Measurements from ENCODE around the gene FAM110C.

The FAM110C gene

DNA sequence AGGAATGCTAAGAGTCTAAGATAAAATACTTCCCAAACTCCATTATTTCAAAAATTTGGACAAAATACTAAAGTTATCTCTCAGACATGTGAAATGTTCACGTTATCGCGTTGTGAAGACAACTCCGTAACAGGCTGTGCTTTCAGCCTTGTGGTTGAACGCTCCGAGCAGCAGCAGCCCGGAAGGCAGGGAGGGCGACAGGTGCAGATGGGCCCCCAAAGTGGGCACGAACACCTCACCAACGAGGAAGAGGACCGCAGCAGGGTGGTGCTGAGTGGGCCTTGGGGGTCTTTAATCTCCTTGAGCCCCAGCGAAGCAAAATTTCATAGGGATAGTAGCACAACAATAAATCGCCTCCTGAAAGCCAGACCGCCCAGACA, 1.0 kb upstream of the FAM110C start:
- TF ChIP-seq, protein P1, sequence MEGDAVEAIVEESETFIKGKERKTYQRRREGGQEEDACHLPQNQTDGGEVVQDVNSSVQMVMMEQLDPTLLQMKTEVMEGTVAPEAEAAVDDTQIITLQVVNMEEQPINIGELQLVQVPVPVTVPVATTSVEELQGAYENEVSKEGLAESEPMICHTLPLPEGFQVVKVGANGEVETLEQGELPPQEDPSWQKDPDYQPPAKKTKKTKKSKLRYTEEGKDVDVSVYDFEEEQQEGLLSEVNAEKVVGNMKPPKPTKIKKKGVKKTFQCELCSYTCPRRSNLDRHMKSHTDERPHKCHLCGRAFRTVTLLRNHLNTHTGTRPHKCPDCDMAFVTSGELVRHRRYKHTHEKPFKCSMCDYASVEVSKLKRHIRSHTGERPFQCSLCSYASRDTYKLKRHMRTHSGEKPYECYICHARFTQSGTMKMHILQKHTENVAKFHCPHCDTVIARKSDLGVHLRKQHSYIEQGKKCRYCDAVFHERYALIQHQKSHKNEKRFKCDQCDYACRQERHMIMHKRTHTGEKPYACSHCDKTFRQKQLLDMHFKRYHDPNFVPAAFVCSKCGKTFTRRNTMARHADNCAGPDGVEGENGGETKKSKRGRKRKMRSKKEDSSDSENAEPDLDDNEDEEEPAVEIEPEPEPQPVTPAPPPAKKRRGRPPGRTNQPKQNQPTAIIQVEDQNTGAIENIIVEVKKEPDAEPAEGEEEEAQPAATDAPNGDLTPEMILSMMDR (IDR thresholded peaks at IDR 0.05; ENCODE audit: insufficient read depth, low read length, poor library complexity, severe bottlenecking), result no peak

DNA sequence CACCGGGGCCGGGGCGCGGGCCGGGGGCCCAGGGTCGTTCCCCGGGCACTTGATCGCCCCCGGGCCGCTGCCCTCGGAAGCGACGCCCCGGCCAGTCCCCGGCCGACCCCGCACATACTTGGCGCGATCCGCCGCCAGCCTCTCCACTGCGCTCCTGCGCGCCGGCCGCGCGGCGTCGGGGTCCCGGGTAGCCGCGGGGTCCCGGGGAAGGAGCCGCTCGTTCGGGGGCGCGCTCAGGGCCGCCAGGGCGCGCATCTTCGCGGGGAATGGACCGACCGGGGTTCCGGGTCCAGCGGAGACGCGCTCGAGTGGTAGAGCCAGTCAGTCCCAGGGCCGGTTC, 204 bp downstream of the FAM110C start:
- no peaks in the 10 kb centered on the region for H3K36me3 ChIP-seq (ENCODE audit: control insufficient read depth, insufficient read depth, low read length)
- H3K4me3 ChIP-seq (replicated peaks; ENCODE audit: low read depth, low read length), result no peak overlapping the region
- H3K27me3 ChIP-seq (replicated peaks; ENCODE audit: control insufficient read depth, insufficient read depth, low read length), result no peaks in the 10 kb centered on the region
- DNase-seq (ENCODE audit: extremely low read depth, insufficient read length), result no peak
- TF ChIP-seq, protein P1 (IDR thresholded peaks at IDR 0.05; ENCODE audit: insufficient read depth, low read length, poor library complexity, severe bottlenecking), result no peak

More for the DNA sequence above, 1.0 kb upstream of the FAM110C start:
- H3K36me3 ChIP-seq (ENCODE audit: control insufficient read depth, insufficient read depth, low read length), result no peaks in the 10 kb centered on the region
- H3K27me3 ChIP-seq (replicated peaks; ENCODE audit: control insufficient read depth, insufficient read depth, low read length), result no peaks in the 10 kb centered on the region
- H3K4me3 ChIP-seq (replicated peaks; ENCODE audit: low read depth, low read length), result no peak overlapping the region
- DNase-seq (ENCODE audit: extremely low read depth, insufficient read length), result no peak

DNA sequence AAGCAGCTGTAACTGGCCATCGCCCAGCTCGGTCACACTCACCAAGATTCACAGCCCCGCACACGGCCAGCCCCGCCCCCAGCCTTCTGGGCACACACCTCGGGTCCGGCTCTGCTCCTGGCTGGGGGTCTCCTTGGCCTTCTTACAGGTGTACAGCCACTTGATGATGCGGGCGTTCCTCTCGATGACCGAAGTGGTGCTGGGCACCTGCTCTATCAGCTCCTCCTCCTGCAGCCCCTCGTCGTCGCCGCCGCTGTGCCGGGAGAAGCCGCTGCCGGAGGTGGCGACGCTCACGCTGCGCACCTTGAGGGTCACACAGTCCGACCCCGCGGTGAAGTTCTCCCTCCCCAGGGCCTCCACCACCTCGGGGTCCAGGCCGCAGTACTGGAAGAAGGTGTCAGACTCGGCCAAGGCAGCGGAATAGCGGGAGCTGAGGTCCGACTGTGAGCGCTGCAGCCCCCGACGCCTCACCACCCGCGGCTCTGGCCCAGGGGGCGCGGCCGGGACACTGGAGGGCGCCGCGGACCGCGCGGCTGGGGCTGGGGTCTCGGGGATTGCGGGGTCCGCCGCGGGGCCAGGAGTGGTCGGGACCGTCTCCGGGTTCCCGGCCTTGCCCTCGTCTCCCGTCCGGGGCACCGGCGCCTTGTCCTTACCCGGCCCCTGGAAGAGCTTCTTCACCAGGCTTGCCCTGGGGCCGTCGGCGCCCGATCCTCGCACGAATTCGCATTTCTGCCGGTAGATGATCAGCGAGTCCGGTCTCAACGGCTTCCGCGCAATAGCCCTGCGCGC, 769 bp downstream of the FAM110C start:
- DNase-seq (ENCODE audit: extremely low read depth, insufficient read length), result no peak
- Histone ChIP-seq H3K4me3 (replicated peaks; ENCODE audit: low read depth, low read length) (no peak overlapping the region), H3K36me3 (ENCODE audit: control insufficient read depth, insufficient read depth, low read length) (no peaks in the 10 kb centered on the region), H3K27me3 (replicated peaks; ENCODE audit: control insufficient read depth, insufficient read depth, low read length) (no peaks in the 10 kb centered on the region)
- TF ChIP-seq, protein P1 (IDR thresholded peaks at IDR 0.05; ENCODE audit: insufficient read depth, low read length, poor library complexity, severe bottlenecking), result no peak

DNA sequence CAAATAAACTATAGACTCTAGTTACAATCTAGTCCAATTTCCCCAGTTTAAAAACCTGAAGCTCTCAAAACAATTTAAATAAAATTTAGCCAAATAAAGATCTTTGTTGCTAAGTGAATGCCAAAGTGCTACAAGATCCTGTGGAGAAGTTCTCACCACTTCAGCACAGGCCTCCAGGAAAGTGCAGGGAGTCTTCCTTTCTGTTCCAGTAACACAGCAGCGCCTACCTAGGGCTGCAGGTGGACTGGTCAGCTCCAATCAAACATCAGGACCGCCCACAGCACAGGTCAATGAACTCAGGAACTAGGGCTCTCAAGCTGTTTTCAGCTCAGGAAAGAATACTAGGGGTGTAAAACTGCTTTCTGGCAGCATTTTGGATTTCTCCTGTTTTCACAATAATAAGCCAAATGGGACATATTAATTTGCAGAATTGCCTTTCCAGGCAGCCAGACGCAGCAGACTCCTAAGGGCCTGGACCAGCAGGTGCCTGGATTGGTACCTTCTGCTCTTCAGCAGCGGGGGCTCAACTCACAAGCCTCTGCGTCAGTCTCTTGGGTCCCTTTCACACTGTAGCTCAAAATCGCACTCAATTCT, 1.5 kb downstream of the FAM110C start:
- no peaks in the 10 kb centered on the region for H3K36me3 ChIP-seq (ENCODE audit: control insufficient read depth, insufficient read depth, low read length)
- DNase-seq (ENCODE audit: extremely low read depth, insufficient read length), result no peak
- TF ChIP-seq, protein P1 (IDR thresholded peaks at IDR 0.05; ENCODE audit: insufficient read depth, low read length, poor library complexity, severe bottlenecking), result no peak
- H3K27me3 ChIP-seq (replicated peaks; ENCODE audit: control insufficient read depth, insufficient read depth, low read length), result no peaks in the 10 kb centered on the region
- no peak overlapping the region for H3K4me3 ChIP-seq (replicated peaks; ENCODE audit: low read depth, low read length)

- TF ChIP-seq, protein P1 (IDR thresholded peaks at IDR 0.05; ENCODE audit: insufficient read depth, low read length, poor library complexity, severe bottlenecking), result no peak
- no peaks in the 10 kb centered on the region for H3K27me3 ChIP-seq (replicated peaks; ENCODE audit: control insufficient read depth, insufficient read depth, low read length)
- H3K36me3 ChIP-seq (ENCODE audit: control insufficient read depth, insufficient read depth, low read length), result no peaks in the 10 kb centered on the region
- no peak overlapping the region for H3K4me3 ChIP-seq (replicated peaks; ENCODE audit: low read depth, low read length)
- no peak for DNase-seq (ENCODE audit: extremely low read depth, insufficient read length)
Measured at GRCh38 chr2:42788-43187, 3.5 kb downstream of the FAM110C start.

All from GM06990 (cell line).